Endodermal cell (in vitro differentiated cells): ENCODE measurements around the gene HDLBP. TPM values are rescaled to one million over a fixed set of nuclear protein-coding genes. Genes with fewer than 3 reads are reported as not detected.

Experiments used
- DNase-seq: peaks from one replicate; pipeline ENCODE4 v3.0.0-alpha.2; 2017
- H3K27ac ChIP-seq: 2 replicates; pipeline ENCODE4 v1.5.1; 2013; ENCODE audit warnings: mild to moderate bottlenecking, low read depth, low read length, moderate library complexity
- H3K27me3 ChIP-seq: 2 replicates; pipeline ENCODE4 v1.6.1; 2013; ENCODE audit warnings: mild to moderate bottlenecking, low read length, moderate library complexity; ENCODE audit not compliant: insufficient read depth, control insufficient read depth, poor library complexity, severe bottlenecking
- H3K36me3 ChIP-seq: 2 replicates; pipeline ENCODE4 v1.7.0; 2013; ENCODE audit warnings: mild to moderate bottlenecking, low read length, moderate library complexity; ENCODE audit not compliant: control insufficient read depth, insufficient read depth
- H3K4me1 ChIP-seq: one replicate; pipeline ENCODE4 v1.7.0; 2013; ENCODE audit warnings: low read length; ENCODE audit not compliant: control insufficient read depth, insufficient read depth
- H3K4me3 ChIP-seq: 2 replicates; pipeline ENCODE4 v1.5.1; 2013; ENCODE audit warnings: mild to moderate bottlenecking, low read length, moderate library complexity
- H3K9ac ChIP-seq: 2 replicates; pipeline ENCODE4 v1.6.1; 2013; ENCODE audit warnings: mild to moderate bottlenecking, low read length, moderate library complexity; ENCODE audit not compliant: poor library complexity, severe bottlenecking; ENCODE audit errors: extremely low read depth
- H3K9me3 ChIP-seq: 2 replicates; pipeline ENCODE4 v1.6.1; 2013; ENCODE audit warnings: mild to moderate bottlenecking, low read length, moderate library complexity; ENCODE audit not compliant: control insufficient read depth
- H3K27ac Mint-ChIP-seq: 2 replicates; pipeline ENCODE4 v1.8.0; 2020; ENCODE audit warnings: mixed read lengths
- H3K27me3 Mint-ChIP-seq: 2 replicates; pipeline ENCODE4 v1.8.0; 2021; ENCODE audit warnings: mild to moderate bottlenecking, mixed read lengths; ENCODE audit not compliant: insufficient read depth
- H3K36me3 Mint-ChIP-seq: 2 replicates; pipeline ENCODE4 v1.8.0; 2020; ENCODE audit warnings: low read depth, mixed read lengths
- H3K4me1 Mint-ChIP-seq: 2 replicates; pipeline ENCODE4 v1.8.0; 2020; ENCODE audit warnings: mixed read lengths
- H3K4me3 Mint-ChIP-seq: 2 replicates; pipeline ENCODE4 v1.8.0; 2020; ENCODE audit warnings: mild to moderate bottlenecking, moderate library complexity, mixed read lengths
- H3K9me3 Mint-ChIP-seq: 2 replicates; pipeline ENCODE4 v1.8.0; 2020; ENCODE audit warnings: mild to moderate bottlenecking, mixed read lengths
- WGBS, 2 experiments: methylation state at CpG; one replicate each; pipeline versions ENCODE4 v1.1.5 to v1.1.7; 2013; ENCODE audit warnings: missing lambda C conversion rate in 2 of 2, mixed read lengths in 1 of 2; ENCODE audit not compliant: insufficient coverage in 1 of 2, insufficient read length in 1 of 2; 5-methylcytosine and 5-hydroxymethylcytosine counted together
- total RNA-seq, 2 donors: library from RNA; stranded (reverse); fragmentation: NEBNext Ultra II Directional in 1 of 2; extraction: Animal tissue kit (Norgen Biotek cat#: 25700) in 1 of 2; gene quantifications; 2 replicates in 1 of 2; 3 replicates in 1 of 2; pipeline ENCODE4 v1.2.1, GENCODE V29; 2021
- TF ChIP-seq, protein P1 (sequence below): fragments of 200-600 bp; sonication (generic); conservative IDR thresholded peaks from 2 replicates; pipeline ENCODE4 v1.5.0; 2021; ENCODE audit warnings: antibody characterized with exemption, mild to moderate bottlenecking

HDLBP gene
- total RNA-seq, 2 donors from 2014 or later = 344 to 374 TPM

DNA sequence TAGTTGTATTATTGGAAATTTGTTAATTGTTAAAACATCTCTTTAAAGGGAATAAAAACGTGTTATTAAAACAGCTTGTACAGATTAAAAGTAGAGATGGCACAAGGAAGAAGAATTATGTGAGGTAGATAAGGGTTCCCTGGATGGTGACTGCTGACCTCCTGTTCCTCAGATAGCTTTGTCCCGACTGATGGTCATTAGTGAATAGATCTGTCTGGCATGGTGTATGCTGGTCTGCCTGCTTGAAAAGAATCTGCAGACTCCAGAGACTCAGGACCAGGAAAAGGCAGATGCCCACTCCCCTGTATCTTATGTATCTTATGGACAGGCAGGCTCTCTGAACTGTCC is 35.0 kb upstream of the HDLBP start:
- peaks cover 74% of the 10 kb centered on the region for H3K36me3 Mint-ChIP-seq
- H3K27ac ChIP-seq = no peak overlapping the region

DNA sequence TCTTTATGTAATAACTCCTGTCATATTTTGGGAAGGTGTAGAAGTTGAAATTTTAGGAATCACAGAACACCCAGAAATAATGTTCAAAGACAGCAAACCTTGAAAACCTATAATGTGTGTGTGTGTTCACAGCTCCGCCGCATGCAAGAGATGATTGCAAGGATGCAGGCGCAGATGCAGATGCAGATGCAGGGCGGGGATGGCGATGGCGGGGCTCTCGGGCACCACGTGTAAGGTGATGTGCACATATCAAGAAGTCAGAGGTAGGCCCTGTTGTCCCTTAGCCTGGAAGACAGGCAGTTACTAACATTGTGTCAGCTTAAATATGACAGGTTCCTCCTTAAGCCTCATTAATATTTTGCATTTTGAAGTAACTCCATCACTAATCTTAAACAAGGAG is 34.5 kb upstream of the HDLBP start:
- no peaks in the 10 kb centered on the region for H3K9me3 ChIP-seq
- TF ChIP-seq, protein P1, sequence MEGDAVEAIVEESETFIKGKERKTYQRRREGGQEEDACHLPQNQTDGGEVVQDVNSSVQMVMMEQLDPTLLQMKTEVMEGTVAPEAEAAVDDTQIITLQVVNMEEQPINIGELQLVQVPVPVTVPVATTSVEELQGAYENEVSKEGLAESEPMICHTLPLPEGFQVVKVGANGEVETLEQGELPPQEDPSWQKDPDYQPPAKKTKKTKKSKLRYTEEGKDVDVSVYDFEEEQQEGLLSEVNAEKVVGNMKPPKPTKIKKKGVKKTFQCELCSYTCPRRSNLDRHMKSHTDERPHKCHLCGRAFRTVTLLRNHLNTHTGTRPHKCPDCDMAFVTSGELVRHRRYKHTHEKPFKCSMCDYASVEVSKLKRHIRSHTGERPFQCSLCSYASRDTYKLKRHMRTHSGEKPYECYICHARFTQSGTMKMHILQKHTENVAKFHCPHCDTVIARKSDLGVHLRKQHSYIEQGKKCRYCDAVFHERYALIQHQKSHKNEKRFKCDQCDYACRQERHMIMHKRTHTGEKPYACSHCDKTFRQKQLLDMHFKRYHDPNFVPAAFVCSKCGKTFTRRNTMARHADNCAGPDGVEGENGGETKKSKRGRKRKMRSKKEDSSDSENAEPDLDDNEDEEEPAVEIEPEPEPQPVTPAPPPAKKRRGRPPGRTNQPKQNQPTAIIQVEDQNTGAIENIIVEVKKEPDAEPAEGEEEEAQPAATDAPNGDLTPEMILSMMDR = no peak
- no peak overlapping the region for H3K4me3 ChIP-seq
- Mint-ChIP-seq H3K36me3 (peaks cover 80% of the 10 kb centered on the region), H3K4me3 (no peak overlapping the region), H3K9me3 (no peaks in the 10 kb centered on the region), H3K27me3 (no peaks in the 10 kb centered on the region), H3K27ac (no peak overlapping the region), H3K4me1 (peaks cover 20% of the 10 kb centered on the region)
- H3K27ac ChIP-seq = no peak overlapping the region
- WGBS, 2 experiments = 96 to 97% methylated on average over 8 of the region's 8 CpGs
- peaks cover 95% of the 10 kb centered on the region for H3K36me3 ChIP-seq
- DNase-seq = no peak
- H3K27me3 ChIP-seq = no peaks in the 10 kb centered on the region
- peaks cover 8% of the 10 kb centered on the region for H3K4me1 ChIP-seq
- no peak overlapping the region for H3K9ac ChIP-seq

More for the DNA sequence above, 35.0 kb upstream of the HDLBP start:
- no peak for DNase-seq
- H3K4me1 Mint-ChIP-seq = peaks cover 22% of the 10 kb centered on the region
- no peak overlapping the region for H3K4me3 Mint-ChIP-seq
- TF ChIP-seq, protein P1 = no peak
- no peak overlapping the region for H3K4me3 ChIP-seq
- no peaks in the 10 kb centered on the region for H3K27me3 ChIP-seq
- peaks cover 8% of the 10 kb centered on the region for H3K4me1 ChIP-seq
- H3K27ac Mint-ChIP-seq = no peak overlapping the region
- H3K27me3 Mint-ChIP-seq = no peaks in the 10 kb centered on the region
- H3K9me3 Mint-ChIP-seq = no peaks in the 10 kb centered on the region
- WGBS, 2 experiments = 85 to 88% methylated on average over 1 to 2 of the region's 2 CpGs
- H3K36me3 ChIP-seq = peaks cover 89% of the 10 kb centered on the region
- no peaks in the 10 kb centered on the region for H3K9me3 ChIP-seq
- no peak overlapping the region for H3K9ac ChIP-seq

DNA sequence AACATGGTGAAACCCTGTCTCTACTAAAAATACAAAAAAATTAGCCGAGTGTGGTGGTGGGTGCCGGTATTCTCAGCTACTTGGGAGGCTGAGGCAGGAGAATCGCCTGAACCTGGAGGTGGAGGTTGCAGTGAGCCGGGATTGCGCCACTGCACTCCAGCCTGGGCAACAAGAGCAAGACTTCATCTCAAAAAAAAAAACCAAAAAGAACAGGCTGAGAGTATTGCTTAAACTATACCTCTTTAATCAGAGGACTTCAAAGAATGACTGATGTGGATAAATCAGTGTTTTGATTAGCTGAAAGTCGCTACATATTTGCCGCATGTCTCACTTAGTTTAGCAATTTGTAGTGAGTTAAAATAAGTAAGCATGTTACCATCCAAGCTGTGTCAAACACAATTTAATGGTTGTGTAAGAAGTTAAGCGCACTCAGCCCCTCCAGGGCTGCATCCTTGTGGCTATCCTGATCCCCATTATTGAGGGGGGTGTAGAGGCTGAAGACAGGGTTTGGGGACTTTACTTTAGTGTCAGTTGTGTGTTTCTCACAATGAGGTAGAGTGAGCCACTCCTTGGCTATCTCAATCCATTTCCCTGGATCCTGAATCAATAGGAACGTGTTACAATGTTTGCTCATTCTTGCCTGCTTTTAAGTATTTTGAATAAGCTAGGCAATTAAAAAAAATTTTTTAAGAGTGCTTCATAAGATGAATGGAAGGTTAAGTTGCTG is 29.6 kb upstream of the HDLBP start:
- H3K36me3 Mint-ChIP-seq = peaks cover 88% of the 10 kb centered on the region
- whole genome bisulfite sequencing, 2 experiments = 93 to 99% methylated on average over 8 to 9 of the region's 9 CpGs
- Histone ChIP-seq H3K36me3 (peaks cover 97% of the 10 kb centered on the region), H3K9me3 (no peaks in the 10 kb centered on the region), H3K27me3 (no peaks in the 10 kb centered on the region), H3K27ac (no peak overlapping the region), H3K4me3 (no peak overlapping the region), H3K9ac (no peak overlapping the region), H3K4me1 (no peaks in the 10 kb centered on the region)
- H3K9me3 Mint-ChIP-seq = no peaks in the 10 kb centered on the region
- no peaks in the 10 kb centered on the region for H3K27me3 Mint-ChIP-seq
- no peak overlapping the region for H3K4me3 Mint-ChIP-seq
- H3K27ac Mint-ChIP-seq = no peak overlapping the region
- TF ChIP-seq, protein P1 = no peak
- H3K4me1 Mint-ChIP-seq = no peaks in the 10 kb centered on the region
- no peak for DNase-seq
